ENCODE data around the gene ALCAM.
"Not testable (repeated sequence)": the region's sequence is repeated elsewhere in the genome, so short reads cannot be mapped to it uniquely, and the experiment has no call there.

ALCAM gene

DNA sequence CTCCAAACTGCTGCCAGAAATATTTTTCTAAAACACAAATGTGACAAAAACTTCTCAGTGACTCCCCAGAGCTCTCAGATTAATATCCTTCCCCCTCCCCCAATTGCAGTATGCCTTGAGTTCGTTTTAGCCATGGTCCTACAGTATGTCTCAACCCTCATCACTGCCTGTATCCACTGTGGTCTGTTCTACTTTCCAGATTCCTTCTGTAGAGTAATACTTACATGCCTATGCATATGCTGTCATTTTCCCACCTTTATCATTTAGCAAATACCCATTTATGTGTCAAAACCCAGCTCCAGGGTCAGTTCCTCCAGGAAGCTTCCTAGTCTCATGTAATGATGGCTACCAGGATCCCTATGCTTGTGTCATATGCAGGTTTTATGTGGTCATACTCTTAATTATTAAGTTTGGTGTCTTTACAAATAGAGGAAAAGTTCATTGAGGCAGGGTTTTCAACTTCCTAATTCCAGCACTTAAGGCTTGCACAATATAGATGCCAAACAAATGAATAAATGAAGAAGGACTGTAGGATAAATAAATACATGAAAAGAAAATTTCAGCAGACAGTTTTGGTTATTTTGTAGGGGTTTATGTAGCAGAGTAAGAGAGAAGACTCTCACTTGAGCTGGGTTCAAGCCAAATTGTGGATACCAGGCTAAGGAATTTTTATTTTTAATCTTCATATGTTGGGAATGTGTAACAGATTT is 170.8 kb downstream of the ALCAM start:
- peak; percentile 33 for DNase-seq

DNA sequence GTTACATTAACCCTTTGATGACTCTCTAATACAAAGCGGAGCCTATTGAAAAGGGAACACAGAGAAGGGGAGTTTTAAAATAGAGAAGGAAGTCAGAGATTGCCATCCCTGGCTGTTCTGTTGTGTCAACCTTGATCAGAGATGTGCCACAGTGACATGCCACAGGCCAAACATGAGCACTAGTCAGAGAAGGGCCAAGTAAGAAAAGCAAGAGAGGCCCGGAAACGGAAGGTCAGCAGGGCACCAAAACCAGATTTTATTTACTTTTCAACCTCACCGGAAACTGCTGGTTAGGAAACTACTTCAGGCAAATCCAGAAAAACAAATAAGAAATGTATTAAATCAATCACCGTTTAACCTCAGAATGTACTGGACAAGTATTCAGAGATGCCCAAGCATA is 171.8 kb downstream of the ALCAM start:
- no peak for DNase-seq

DNA sequence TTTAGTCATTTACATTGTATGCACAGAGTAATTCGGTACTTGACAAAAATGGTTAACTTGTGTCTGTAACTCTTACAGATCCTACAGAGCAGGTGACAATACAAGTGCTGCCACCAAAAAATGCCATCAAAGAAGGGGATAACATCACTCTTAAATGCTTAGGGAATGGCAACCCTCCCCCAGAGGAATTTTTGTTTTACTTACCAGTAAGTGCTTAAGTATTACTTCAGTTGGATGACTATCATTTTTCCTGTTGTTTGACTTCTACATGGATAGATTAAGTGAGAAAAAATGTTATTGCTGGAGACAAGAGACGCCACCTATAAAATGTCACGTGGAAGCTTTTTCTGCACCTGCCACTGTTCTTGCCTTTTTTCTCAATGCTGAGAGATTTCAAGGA is 173.2 kb downstream of the ALCAM start:
- no peak for DNase-seq

DNA sequence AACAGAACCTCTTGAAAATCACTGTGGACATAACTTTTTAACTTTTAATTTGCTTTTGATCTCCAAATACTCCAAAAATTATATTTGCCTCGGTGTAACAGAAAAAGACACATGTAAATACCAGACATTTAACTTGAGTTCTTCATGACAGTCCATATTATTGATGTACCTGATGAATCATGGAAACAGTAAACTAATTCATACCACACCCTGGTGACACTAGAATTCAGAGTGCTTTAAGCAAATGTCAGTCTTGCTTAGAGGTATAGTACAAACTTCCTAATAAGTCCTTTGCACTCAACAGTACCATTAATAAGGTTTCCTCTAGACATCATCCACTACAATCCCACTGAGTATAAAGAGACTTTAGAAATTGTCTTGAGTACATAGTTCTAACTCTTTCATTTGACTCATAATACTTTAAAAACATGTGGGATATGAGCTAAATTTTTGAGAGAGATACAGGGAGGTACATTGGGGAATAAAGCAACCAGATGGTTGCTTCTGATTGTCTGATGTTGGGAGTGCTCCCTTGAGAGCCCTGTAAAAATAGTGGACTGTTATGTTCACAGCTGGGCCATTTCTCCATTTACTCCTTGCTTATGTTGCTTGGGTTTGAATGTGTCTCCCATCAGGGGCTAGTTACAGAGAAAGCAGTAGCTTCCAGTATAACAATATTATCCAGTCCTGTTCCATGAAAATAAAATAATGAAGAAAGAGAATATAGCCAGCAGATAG is 175.7 kb downstream of the ALCAM start:
- DNase-seq, result no peak

- DNase-seq, result no peak
These were observed 178.3 kb downstream of the ALCAM start for GRCh38 chr3:105545051-105545450.

DNA sequence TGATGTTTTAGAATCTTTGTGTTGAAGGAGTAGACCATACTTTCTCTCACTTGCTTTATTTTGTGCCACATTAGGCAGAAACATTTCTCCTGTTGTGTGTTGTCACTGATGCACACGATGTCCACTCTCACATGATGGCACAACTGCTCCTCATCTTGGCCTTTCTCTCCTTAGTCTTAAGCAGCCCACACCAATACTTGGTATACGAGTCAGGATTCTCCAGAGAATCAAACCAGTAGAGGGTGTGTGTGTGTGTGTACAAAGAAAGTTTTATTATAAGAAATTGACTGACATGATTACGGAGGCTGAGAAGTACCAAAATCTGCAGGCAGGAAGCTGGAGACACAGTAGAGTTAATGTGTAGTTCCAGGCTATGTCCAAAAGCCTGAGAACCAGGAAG is 187.1 kb downstream of the ALCAM start:
- peak; percentile 20 for DNase-seq

DNA sequence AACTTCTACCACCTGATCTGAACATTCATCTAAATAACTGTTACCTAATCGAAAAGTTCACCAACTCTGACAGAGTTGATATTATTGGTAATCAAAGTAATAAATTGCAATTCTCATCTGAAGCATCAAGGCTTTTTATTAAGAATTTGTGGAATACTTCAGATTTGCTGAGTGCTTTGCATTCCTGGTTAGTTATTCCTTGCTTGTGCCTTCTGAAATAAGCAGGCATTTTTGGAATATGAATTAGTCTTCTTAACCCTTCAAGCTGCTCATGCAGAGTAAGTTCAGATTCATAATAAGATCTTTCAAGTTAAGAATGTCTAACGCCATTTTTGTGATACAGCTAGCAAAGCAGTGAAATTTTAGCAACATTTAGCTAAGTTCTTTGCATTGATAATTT is 188.5 kb downstream of the ALCAM start:
- DNase-seq, result peak; percentile 33

DNA sequence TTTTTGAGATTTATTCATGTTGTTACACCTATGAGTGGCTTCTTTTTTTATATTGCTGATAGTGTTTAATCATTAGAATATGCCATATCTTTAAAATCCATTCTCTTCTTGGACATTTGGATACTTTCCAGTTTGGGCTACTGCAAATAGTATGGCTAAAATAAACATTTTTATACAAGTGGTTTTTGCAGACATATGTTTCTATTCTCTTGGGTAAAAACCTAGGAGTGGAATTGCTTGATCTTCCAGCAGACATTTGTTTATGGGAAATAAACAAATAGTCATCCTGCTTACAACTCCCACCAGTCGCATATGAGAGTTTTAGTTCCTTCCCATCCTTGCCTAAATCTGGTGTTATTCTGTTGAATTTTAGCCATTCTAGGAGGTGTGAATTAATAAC is 193.1 kb downstream of the ALCAM start:
- DNase-seq, result no peak

DNA sequence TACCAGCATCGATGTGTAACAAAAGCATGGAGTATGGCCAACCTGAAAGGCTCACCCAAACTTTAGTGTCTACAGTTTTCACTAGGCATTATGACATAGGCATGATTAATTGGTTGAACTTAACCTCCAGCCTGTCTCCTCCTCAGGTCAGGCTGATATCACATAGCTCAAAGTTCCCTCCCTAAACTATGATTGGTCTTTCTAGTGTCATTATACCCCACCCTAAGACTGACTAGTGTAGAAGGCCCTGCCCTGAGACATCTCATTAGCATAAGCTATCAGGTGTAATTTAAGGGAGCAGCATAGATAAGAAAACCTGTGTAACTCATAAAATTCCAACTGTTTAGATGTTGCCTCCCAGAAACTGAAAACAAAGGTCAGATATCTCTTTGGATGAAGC is 195.2 kb downstream of the ALCAM start:
- no peak for DNase-seq

GRCh38 chr3:105564546-105565288 is 198.0 kb downstream of the ALCAM start:
- no peak for DNase-seq

DNA sequence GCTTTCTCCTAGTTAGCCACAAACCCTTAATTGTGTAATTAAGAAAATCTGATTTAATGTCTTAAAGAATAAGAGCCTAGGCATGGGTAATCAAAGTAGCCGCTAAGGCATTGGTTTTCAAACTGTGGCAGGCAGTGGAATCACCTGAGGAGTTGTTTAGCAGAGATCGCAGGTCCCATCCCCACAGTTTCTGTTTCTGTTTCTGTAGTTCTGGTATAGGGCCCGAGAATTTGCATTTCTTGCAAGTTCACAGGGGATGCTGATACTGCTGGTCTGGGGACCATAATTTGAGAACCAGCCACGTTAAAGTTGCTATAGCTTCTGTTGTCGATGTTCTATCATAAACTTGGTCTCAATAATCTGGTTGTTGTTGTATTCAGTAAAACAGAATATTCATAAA is 204.3 kb downstream of the ALCAM start:
- no peak for DNase-seq

DNA sequence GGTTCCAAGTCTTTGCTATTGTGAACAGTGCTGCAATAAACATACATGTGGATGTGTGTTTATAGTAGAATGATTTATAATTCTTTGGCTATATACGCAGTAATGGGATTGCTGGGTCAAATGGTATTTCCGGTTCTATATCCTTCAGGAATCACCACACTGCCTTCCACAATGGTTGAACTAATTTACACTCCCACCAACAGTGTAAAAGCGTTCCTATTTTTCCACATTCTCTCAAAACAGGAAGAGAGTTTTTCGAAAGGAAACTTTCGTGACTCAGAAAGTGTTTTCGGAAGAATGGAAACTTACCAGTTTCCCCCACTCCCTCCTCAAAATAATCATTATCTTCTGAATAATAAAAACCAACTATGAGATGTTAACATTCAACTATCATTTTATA is 205.8 kb downstream of the ALCAM start:
- no peak for DNase-seq

DNA sequence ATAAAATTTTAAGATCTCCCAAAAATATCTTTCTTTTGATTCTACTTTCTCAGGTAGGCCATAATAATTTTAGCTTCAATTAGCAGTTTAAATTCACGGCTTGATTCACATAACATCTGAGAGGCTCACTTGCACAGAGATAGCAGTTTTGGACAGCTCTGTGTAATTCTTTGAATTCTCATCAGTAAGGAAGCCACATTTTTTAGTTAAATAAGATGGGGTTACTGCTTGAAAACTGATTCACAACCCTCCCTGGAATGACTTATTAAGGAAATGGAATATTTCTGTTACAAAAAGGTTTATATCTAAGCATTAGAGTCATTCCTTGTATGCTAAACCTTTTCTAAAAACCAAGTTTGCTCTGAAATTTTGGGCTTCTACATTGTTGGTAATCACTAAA is 212.7 kb downstream of the ALCAM start:
- DNase-seq, result no peak

DNA sequence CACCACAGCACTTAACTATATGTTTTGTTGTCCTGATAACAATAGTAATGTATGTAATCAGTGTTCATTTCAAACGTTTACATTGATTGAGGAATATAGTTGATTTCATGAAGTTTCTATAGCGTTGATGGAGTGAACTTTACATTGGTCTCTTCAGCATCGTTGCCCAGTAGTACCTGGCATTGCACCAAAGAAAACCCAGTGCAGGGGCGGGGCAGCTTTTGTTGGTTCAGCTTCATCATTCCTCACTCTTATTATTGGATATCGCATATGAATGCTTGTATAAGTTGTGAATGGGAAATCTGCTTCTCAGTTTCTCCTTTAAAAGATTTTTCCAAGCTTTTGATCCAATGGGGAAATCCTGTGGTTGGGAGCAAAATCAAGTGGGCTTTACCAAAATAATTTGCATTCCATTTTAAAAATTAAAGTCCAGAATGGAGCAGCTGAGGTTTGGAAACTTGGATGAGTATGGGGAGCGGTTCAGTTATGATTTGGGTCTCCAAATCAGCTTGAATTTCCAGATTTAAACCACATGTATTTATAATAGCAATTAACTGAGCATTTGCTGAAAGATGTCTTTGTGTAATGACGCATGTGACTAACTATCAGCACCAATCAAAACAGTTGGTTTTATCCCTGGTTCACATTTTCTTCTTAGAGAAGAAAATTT is 213.7 kb downstream of the ALCAM start:
- DNase-seq, result peak; percentile 39

- no peak for DNase-seq
These were observed 215.3 kb downstream of the ALCAM start for GRCh38 chr3:105582015-105582414.

DNA sequence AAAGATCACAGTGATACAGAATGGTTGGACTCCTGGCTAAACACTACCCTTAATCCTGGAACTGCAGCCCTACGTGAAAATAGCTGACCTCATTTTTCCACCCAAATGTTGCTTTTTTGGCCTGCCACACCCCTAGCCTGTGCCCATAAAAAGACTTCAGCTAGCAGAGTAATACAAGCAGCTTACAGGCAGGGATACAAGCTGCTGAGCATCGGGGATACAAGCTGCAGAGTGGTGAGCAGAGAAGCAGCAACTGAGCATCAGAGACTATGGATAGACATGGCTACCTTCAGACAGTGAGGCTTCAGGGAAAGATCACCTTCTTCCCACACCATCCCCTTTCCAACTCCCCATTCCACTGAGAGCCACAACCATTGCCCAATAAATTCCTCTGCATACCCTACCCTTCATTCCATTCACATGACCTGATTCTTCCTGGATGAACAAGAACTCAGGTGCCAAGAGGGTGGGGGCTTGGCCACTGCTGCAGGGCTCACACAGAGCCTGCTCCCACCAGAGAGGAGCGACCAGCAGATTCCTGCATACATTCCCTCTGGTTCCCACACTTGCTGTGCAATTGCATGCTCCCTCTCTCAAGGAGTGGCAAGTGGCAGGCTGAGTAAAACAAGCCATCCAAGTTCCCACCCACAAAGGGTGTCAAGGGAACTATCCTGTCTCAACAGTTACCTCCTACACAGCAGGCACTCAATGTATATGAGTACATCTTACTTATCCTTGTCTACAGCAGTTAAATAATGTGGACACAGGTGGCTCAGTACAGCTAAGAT is 217.5 kb downstream of the ALCAM start:
- DNase-seq, result no peak

DNA sequence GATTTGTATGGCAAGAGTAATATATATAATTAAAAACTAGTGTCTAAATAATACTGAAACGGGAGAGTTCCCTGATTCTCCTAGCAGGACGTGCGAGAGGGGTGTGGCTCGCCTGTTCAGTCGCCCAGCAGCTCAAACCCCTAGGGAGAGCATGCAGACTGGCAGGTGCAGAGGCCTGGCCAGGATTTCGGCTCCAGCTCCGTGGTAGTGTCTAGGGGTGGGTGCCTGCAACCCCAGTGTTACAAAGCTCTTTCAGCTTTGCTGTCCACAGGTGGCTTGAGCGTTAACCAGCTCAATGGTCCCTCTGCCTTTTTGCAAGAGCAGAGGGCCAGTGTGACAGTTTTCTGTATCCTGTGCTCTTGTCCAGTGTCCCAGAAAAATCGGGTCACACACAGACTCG is 226.6 kb downstream of the ALCAM start:
- DNase-seq, result no peak

DNA sequence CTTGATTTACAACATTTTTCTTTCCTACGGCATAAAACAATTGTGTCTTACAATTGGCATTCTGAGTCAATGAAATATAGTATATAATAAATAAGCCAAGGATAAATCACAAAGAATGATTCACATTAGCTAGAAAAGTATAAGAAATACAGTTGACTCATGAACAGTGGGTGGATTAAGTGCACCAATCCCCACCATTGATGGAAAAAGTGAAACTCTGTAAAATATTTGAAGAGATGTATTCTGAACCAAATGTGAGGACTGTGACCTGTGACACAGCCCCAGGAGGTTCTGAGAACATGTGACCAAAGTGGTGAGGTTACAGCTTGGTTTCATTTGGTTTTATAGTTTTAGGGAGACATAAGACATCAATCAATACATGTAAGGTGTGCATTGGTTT is 227.5 kb downstream of the ALCAM start:
- DNase-seq, result peak; percentile 47

- peak; percentile 96 for DNase-seq
These were observed 231.5 kb downstream of the ALCAM start for GRCh38 chr3:105598042-105598796.

GRCh38 chr3:105599350-105599749 is 232.6 kb downstream of the ALCAM start:
- DNase-seq, result no peak

DNA sequence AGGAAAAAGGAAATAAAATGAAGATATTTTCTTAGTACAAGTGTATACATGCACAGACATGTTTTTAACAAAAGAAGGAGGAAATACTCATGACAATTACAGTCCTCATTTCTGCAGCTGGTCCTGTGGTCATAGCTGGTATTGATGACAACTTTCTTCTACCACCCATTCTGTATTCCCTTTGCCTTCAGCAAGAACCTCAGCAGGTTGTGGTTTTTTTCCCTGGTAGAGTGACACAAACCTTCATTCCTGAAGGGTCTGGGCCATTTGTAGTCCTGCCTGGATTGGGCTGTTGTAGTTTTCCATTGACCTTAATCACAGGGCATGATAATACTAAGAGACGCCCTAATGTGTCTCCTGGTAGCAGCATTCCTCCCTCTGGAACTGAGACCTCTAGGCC is 235.0 kb downstream of the ALCAM start:
- DNase-seq, result not testable (repeated sequence)

DNA sequence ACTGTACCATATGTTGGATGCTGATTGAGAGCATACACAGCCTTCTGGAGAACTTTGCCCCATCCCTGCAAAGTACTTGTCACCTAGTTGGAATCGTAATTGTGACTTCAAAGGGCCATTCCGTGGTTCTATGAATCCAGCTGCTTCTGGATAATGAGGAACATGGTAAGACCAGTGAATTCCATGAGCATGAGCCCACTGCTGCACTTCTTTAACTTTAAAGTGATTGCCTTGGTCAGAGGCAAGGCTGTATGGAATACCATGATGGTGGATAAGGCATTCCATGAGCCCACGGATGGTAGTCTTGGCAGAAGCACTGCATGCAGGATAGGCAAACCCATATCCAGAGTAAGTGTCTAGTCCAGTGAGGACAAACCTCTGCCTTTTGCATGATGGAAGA is 235.6 kb downstream of the ALCAM start:
- DNase-seq, result not testable (repeated sequence)

All from fibroblast of skin of right quadriceps (primary cell).